Astrocyte (in vitro differentiated cells and primary cell): Measurements from ENCODE around the gene EXTL2. TPM values are rescaled to one million over a fixed set of nuclear protein-coding genes. Genes with fewer than 3 reads are reported as not detected.

Source experiments
- DNase-seq: peaks from one replicate; pipeline ENCODE4 v3.0.0-alpha.2; 2010; ENCODE audit warnings: low read depth
- FAIRE-seq: peaks from 2 replicates; lab custom pipeline; 2011; peaks lifted over from hg19 to GRCh38; lab: Jason Lieb, UNC
- H2AFZ ChIP-seq: 2 replicates; pipeline ENCODE4 v1.6.0; 2012; ENCODE audit warnings: low read depth, low read length, inconsistent platforms
- H3K27ac ChIP-seq: 2 replicates; pipeline ENCODE4 v1.5.1; 2011; ENCODE audit warnings: low read depth, low read length, inconsistent platforms
- H3K27me3 ChIP-seq: 2 replicates; pipeline ENCODE4 v1.6.0; 2011; ENCODE audit warnings: low read length, inconsistent platforms; ENCODE audit not compliant: insufficient read depth
- H3K36me3 ChIP-seq: 2 replicates; pipeline ENCODE4 v1.5.1; 2011; ENCODE audit warnings: low read length, inconsistent platforms; ENCODE audit not compliant: insufficient read depth
- H3K4me1 ChIP-seq: 2 replicates; pipeline ENCODE4 v1.5.1; 2011; ENCODE audit warnings: low read length, inconsistent platforms; ENCODE audit not compliant: insufficient read depth
- H3K4me2 ChIP-seq: 2 replicates; pipeline ENCODE4 v1.6.0; 2012; ENCODE audit warnings: low read length, inconsistent platforms
- H3K4me3 ChIP-seq: 2 replicates; pipeline ENCODE4 v1.5.1; 2011; ENCODE audit warnings: low read depth, mild to moderate bottlenecking, low read length, inconsistent platforms; ENCODE audit not compliant: insufficient read depth
- H3K79me2 ChIP-seq: 2 replicates; pipeline ENCODE4 v1.6.0; 2012; ENCODE audit warnings: mild to moderate bottlenecking, low read length, inconsistent platforms; ENCODE audit not compliant: insufficient read depth
- H3K9ac ChIP-seq: 2 replicates; pipeline ENCODE4 v1.6.0; 2012; ENCODE audit warnings: mild to moderate bottlenecking, low read length, inconsistent platforms
- H3K9me3 ChIP-seq: 2 replicates; pipeline ENCODE4 v1.5.1; 2012; ENCODE audit warnings: low read depth, mild to moderate bottlenecking, low read length, inconsistent platforms; ENCODE audit not compliant: insufficient read depth
- H4K20me1 ChIP-seq: 2 replicates; pipeline ENCODE4 v1.6.0; 2012; ENCODE audit warnings: low read length, inconsistent platforms; ENCODE audit not compliant: insufficient read depth
- H3K27ac Mint-ChIP-seq: one replicate; pipeline ENCODE4 v1.8.0; 2021; ENCODE audit warnings: mild to moderate bottlenecking, mixed read lengths; ENCODE audit not compliant: unreplicated experiment
- H3K27me3 Mint-ChIP-seq: one replicate; pipeline ENCODE4 v1.8.0; 2021; ENCODE audit warnings: low read depth, mixed read lengths; ENCODE audit not compliant: unreplicated experiment
- H3K36me3 Mint-ChIP-seq: one replicate; pipeline ENCODE4 v1.8.0; 2021; ENCODE audit warnings: low read depth, mixed read lengths; ENCODE audit not compliant: unreplicated experiment
- H3K4me1 Mint-ChIP-seq: one replicate; pipeline ENCODE4 v1.8.0; 2021; ENCODE audit warnings: low read depth, mixed read lengths; ENCODE audit not compliant: unreplicated experiment
- H3K4me3 Mint-ChIP-seq: one replicate; pipeline ENCODE4 v1.8.0; 2021; ENCODE audit warnings: mild to moderate bottlenecking, moderate library complexity, mixed read lengths; ENCODE audit not compliant: unreplicated experiment
- H3K9me3 Mint-ChIP-seq: one replicate; pipeline ENCODE4 v1.8.0; 2021; ENCODE audit warnings: mild to moderate bottlenecking, mixed read lengths; ENCODE audit not compliant: unreplicated experiment
- CTCF ChIP-seq: IDR thresholded peaks from 2 replicates; pipeline ENCODE4 v1.5.1; 2011; ENCODE audit warnings: low read depth, mild to moderate bottlenecking, inconsistent platforms, low read length, moderate library complexity; ENCODE audit not compliant: insufficient read depth
- EZH2 ChIP-seq: IDR thresholded peaks from 2 replicates; pipeline ENCODE4 v1.6.1; 2012; ENCODE audit warnings: mild to moderate bottlenecking, low read length, inconsistent platforms; ENCODE audit not compliant: insufficient read depth
- total RNA-seq: library from RNA; stranded (reverse); gene quantifications from 2 replicates; pipeline ENCODE4 v1.2.1, GENCODE V29; 2021

The EXTL2 gene
- total RNA-seq, 1 donor from 2014 or later = 36.2 TPM

DNA sequence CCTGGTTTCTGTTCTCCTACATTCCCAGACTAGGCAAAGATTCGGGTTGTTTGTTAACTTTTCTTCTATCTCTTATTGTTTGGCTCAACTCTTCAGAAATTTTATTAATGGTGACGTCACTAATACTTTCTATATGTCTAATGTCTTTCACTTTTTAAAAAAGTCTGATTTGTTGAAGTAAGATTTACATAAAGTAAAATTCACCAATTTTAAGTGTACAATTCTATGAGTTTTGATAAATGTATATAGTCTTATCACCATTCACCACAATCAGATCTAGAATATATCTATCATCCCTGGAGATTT lies 27.8 kb downstream of the EXTL2 start:
- Mint-ChIP-seq H3K36me3 (no peaks in the 10 kb centered on the region), H3K4me3 (no peak overlapping the region), H3K9me3 (peaks cover 2% of the 10 kb centered on the region), H3K4me1 (peaks cover 3% of the 10 kb centered on the region), H3K27ac (no peak overlapping the region), H3K27me3 (no peaks in the 10 kb centered on the region)
- Histone ChIP-seq H2AFZ (no peak overlapping the region), H3K9ac (no peak overlapping the region), H3K36me3 (no peaks in the 10 kb centered on the region), H3K79me2 (no peaks in the 10 kb centered on the region), H3K27ac (no peak overlapping the region), H3K4me1 (peaks cover 11% of the 10 kb centered on the region), H3K27me3 (no peaks in the 10 kb centered on the region), H3K9me3 (no peaks in the 10 kb centered on the region), H4K20me1 (no peaks in the 10 kb centered on the region), H3K4me2 (no peak overlapping the region), H3K4me3 (no peak overlapping the region)
- no peak for DNase-seq
- TF ChIP-seq CTCF = no peak
- TF ChIP-seq EZH2 = no peak
- no peak for FAIRE-seq

- no peak overlapping the region for H2AFZ ChIP-seq
- H3K27ac Mint-ChIP-seq = no peak overlapping the region
- no peak overlapping the region for H3K4me3 Mint-ChIP-seq
- H3K27ac ChIP-seq = no peak overlapping the region
- H3K4me2 ChIP-seq = peak overlapping the region; percentile 56
- H3K27me3 Mint-ChIP-seq = no peaks in the 10 kb centered on the region
- H3K9ac ChIP-seq = no peak overlapping the region
- H3K36me3 Mint-ChIP-seq = no peaks in the 10 kb centered on the region
- no peaks in the 10 kb centered on the region for H3K36me3 ChIP-seq
- TF ChIP-seq CTCF = peak; percentile 52
- TF ChIP-seq EZH2 = no peak
- no peaks in the 10 kb centered on the region for H3K79me2 ChIP-seq
- H3K9me3 Mint-ChIP-seq = peaks cover 2% of the 10 kb centered on the region
- no peaks in the 10 kb centered on the region for H3K9me3 ChIP-seq
- no peaks in the 10 kb centered on the region for H4K20me1 ChIP-seq
- peak; percentile 90 for FAIRE-seq
- peak; percentile 43 for DNase-seq
- H3K4me1 ChIP-seq = peaks cover 11% of the 10 kb centered on the region
- peaks cover 3% of the 10 kb centered on the region for H3K4me1 Mint-ChIP-seq
- no peaks in the 10 kb centered on the region for H3K27me3 ChIP-seq
- no peak overlapping the region for H3K4me3 ChIP-seq
These were observed 28.4 kb downstream of the EXTL2 start for GRCh38 chr1:100866041-100866900.

- no peak overlapping the region for H3K27ac ChIP-seq
- Mint-ChIP-seq H3K9me3 (peaks cover 5% of the 10 kb centered on the region), H3K4me3 (no peak overlapping the region), H3K4me1 (peaks cover 9% of the 10 kb centered on the region), H3K27me3 (no peaks in the 10 kb centered on the region), H3K36me3 (no peaks in the 10 kb centered on the region), H3K27ac (no peak overlapping the region)
- H3K79me2 ChIP-seq = no peaks in the 10 kb centered on the region
- peak overlapping the region; percentile 34 for H3K4me2 ChIP-seq
- H3K27me3 ChIP-seq = no peaks in the 10 kb centered on the region
- H3K4me3 ChIP-seq = no peak overlapping the region
- H3K4me1 ChIP-seq = peaks cover 19% of the 10 kb centered on the region
- no peak for FAIRE-seq
- no peaks in the 10 kb centered on the region for H3K36me3 ChIP-seq
- no peak overlapping the region for H3K9ac ChIP-seq
- H2AFZ ChIP-seq = no peak overlapping the region
- TF ChIP-seq EZH2 (no peak), CTCF (no peak)
- peak; percentile 96 for DNase-seq
- no peaks in the 10 kb centered on the region for H4K20me1 ChIP-seq
- H3K9me3 ChIP-seq = no peaks in the 10 kb centered on the region
These were observed 32.1 kb downstream of the EXTL2 start for GRCh38 chr1:100862591-100862990.
